Karpas-422 (cell line): ENCODE data around the gene MR1. TPM values are rescaled to one million over a fixed set of nuclear protein-coding genes. Genes with fewer than 3 reads are reported as not detected.

Experiments
- DNase-seq: peaks from one replicate; pipeline ENCODE4 v3.0.0-alpha.2; 2015
- H2AFZ ChIP-seq: fragments of 200-600 bp; sonication (generic); 2 replicates; pipeline ENCODE4 v1.6.1; 2014; ENCODE audit warnings: antibody characterized with exemption, low read length, mixed read lengths
- H3K27ac ChIP-seq: fragments of 200-600 bp; sonication (generic); 2 replicates; pipeline ENCODE4 v1.5.1; 2014; ENCODE audit warnings: mild to moderate bottlenecking, low read length, moderate library complexity
- H3K27me3 ChIP-seq: fragments of 200-600 bp; sonication (generic); 2 replicates; pipeline ENCODE4 v1.6.1; 2014; ENCODE audit warnings: low read length, mixed read lengths
- H3K36me3 ChIP-seq: fragments of 200-600 bp; sonication (generic); 2 replicates; pipeline ENCODE4 v1.6.1; 2014; ENCODE audit warnings: low read length, mixed read lengths; ENCODE audit not compliant: insufficient read depth
- H3K4me1 ChIP-seq: fragments of 200-600 bp; sonication (generic); 2 replicates; pipeline ENCODE4 v1.6.1; 2014; ENCODE audit warnings: mild to moderate bottlenecking, low read length, mixed read lengths
- H3K4me2 ChIP-seq: fragments of 200-600 bp; sonication (generic); 2 replicates; pipeline ENCODE4 v1.6.1; 2014; ENCODE audit warnings: low read length, low read depth, mild to moderate bottlenecking; ENCODE audit not compliant: poor library complexity, severe bottlenecking
- H3K4me3 ChIP-seq: fragments of 200-600 bp; sonication (generic); 2 replicates; pipeline ENCODE4 v1.5.1; 2014; ENCODE audit warnings: mild to moderate bottlenecking, antibody characterized with exemption, low read length, mixed read lengths
- H3K79me2 ChIP-seq: fragments of 200-600 bp; sonication (generic); 2 replicates; pipeline ENCODE4 v1.6.1; 2014; ENCODE audit warnings: mild to moderate bottlenecking, low read length, mixed read lengths
- H3K9ac ChIP-seq: fragments of 200-600 bp; sonication (generic); 2 replicates; pipeline ENCODE4 v1.6.0; 2014; ENCODE audit warnings: low read length
- H3K9me2 ChIP-seq: fragments of 200-600 bp; sonication (generic), shearing (Covaris generic); replicated peaks from 2 replicates; pipeline ENCODE4 v1.6.0; 2014; ENCODE audit warnings: mild to moderate bottlenecking, low read length, moderate library complexity; ENCODE audit not compliant: insufficient read depth
- H3K9me3 ChIP-seq: fragments of 300-700, 200-600 bp; sonication (generic); 2 replicates; pipeline ENCODE4 v1.6.1; 2014; ENCODE audit warnings: low read length, mixed read lengths
- H4K20me1 ChIP-seq: fragments of 200-600 bp; sonication (generic); 2 replicates; pipeline ENCODE4 v1.6.1; 2014; ENCODE audit warnings: mild to moderate bottlenecking, antibody characterized with exemption, low read length, low read depth; ENCODE audit not compliant: insufficient read depth
- total RNA-seq: library from RNA; depleted of rRNA; stranded (reverse); fragments of >200 nt; shearing (Covaris generic); gene quantifications from 2 replicates; pipeline ENCODE4 v1.2.3, GENCODE V29; 2014; ENCODE audit warnings: low replicate concordance

The MR1 gene
- total RNA-seq, 1 experiment from 2014 or later = 37.3 TPM

- Histone ChIP-seq H3K9ac (peak overlapping the region; percentile 42), H3K27me3 (no peaks in the 10 kb centered on the region), H3K4me1 (peaks cover 22% of the 10 kb centered on the region), H3K4me3 (peak overlapping the region; percentile 50; the same call in 1 of the 2 replicates), H3K9me3 (no peaks in the 10 kb centered on the region), H3K4me2 (peak overlapping the region; percentile 67), H3K79me2 (no peaks in the 10 kb centered on the region), H3K36me3 (no peaks in the 10 kb centered on the region), H2AFZ (peak overlapping the region; percentile 82), H3K9me2 (no peaks in the 10 kb centered on the region), H4K20me1 (no peaks in the 10 kb centered on the region), H3K27ac (peak overlapping the region; percentile 35; the same call in 1 of the 2 replicates)
- DNase-seq = peak; percentile 72
Observed at GRCh38 chr1:181061891-181062835, 28.4 kb downstream of the MR1 start.

GRCh38 chr1:181062836-181063428, 29.1 kb downstream of the MR1 start:
- no peaks in the 10 kb centered on the region for H3K9me3 ChIP-seq
- H3K9ac ChIP-seq = peak overlapping the region; percentile 2; the same call in 1 of the 2 replicates

DNA sequence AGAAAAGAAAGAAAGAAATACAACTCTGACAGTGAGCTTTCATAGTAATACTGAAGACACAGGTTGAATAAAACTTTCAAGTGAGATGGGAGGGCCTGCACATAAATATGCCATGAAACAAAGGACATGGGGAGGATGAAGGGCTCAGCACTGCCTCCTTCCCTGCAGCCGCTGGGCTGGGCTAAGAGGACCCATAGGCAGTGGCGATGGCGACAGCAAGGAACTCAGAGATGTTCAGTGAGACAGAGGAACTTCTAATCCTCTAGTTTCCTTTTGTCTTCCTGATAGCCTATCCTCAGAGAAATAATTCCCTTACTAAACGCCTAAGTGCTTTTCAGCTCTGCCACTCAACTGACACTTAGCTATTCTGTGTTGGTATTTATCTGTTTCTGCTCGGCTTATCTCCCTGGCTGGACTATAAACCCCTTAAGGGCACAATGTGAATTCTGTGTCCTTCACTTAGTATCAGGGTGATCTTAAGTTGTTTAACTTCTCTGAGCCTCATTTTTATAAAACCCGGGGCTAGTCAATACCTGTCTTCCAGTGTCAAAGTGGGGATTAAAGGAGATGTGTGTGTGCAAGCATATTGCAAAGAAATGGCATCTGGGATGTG, 30.3 kb downstream of the MR1 start:
- Histone ChIP-seq H3K4me1 (peaks cover 22% of the 10 kb centered on the region), H3K9me3 (no peaks in the 10 kb centered on the region), H3K9ac (no peak overlapping the region), H3K9me2 (no peaks in the 10 kb centered on the region), H4K20me1 (no peaks in the 10 kb centered on the region), H3K4me2 (no peak overlapping the region), H3K4me3 (no peak overlapping the region), H3K27ac (no peak overlapping the region), H2AFZ (no peak overlapping the region), H3K27me3 (no peaks in the 10 kb centered on the region), H3K79me2 (no peaks in the 10 kb centered on the region), H3K36me3 (no peaks in the 10 kb centered on the region)
- DNase-seq = no peak

More at GRCh38 chr1:181062836-181063428, 29.1 kb downstream of the MR1 start:
- H2AFZ ChIP-seq = peak overlapping the region; percentile 82
- no peaks in the 10 kb centered on the region for H3K9me2 ChIP-seq
- no peaks in the 10 kb centered on the region for H4K20me1 ChIP-seq
- peaks cover 22% of the 10 kb centered on the region for H3K4me1 ChIP-seq
- no peaks in the 10 kb centered on the region for H3K79me2 ChIP-seq
- peak overlapping the region; percentile 67 for H3K4me2 ChIP-seq
- no peak overlapping the region for H3K27ac ChIP-seq
- H3K27me3 ChIP-seq = no peaks in the 10 kb centered on the region
- peak overlapping the region; percentile 50; the same call in 1 of the 2 replicates for H3K4me3 ChIP-seq
- H3K36me3 ChIP-seq = no peaks in the 10 kb centered on the region
- peak; percentile 59 for DNase-seq

DNA sequence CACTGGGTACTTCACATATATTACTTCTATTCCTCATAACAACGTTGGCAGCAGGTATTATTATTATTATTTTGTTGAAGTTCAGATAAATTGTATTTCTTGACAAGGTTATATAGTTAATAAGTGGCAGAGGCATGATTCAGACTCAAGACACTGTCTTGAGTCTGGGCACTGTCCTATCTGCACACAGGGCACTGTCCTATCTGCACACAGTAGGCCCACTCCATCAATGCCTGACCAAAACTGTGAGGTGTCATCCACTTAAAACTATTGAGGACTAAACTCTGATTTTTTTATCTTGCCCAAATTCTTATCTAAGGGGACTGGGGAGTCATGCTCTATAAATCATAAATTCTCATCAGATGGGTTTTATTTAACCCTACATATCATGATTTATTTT, 30.9 kb downstream of the MR1 start:
- Histone ChIP-seq H3K4me2 (no peak overlapping the region), H3K27me3 (no peaks in the 10 kb centered on the region), H2AFZ (no peak overlapping the region), H3K79me2 (no peaks in the 10 kb centered on the region), H4K20me1 (no peaks in the 10 kb centered on the region), H3K9me3 (no peaks in the 10 kb centered on the region), H3K9ac (no peak overlapping the region), H3K36me3 (no peaks in the 10 kb centered on the region), H3K9me2 (no peaks in the 10 kb centered on the region), H3K27ac (no peak overlapping the region), H3K4me1 (peaks cover 22% of the 10 kb centered on the region), H3K4me3 (no peak overlapping the region)
- no peak for DNase-seq

DNA sequence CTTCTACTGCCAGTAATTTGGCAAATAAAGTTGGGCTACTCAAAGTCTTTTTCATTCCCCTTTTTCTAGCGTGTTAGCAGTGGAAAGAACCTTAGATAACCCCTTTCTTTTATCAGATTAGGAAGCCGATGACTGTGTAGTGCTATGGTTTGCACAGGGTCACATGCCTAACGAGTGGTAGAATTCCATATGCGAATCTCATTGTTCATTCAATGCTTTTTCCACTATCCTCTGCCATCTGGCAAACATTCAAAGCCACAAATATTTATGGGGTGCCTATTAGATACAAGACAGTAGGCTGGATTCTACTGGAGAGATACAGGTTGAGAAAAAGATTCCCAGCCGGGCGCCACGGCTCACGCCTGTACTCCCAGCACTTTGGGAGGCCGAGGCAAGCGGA, 39.9 kb downstream of the MR1 start:
- H3K4me1 ChIP-seq = peaks cover 6% of the 10 kb centered on the region; the same call in 1 of the 2 replicates
- no peaks in the 10 kb centered on the region for H3K9me2 ChIP-seq
- no peaks in the 10 kb centered on the region for H4K20me1 ChIP-seq
- H3K36me3 ChIP-seq = no peaks in the 10 kb centered on the region
- H3K27me3 ChIP-seq = no peaks in the 10 kb centered on the region
- H3K9me3 ChIP-seq = no peaks in the 10 kb centered on the region
- no peak overlapping the region for H3K4me2 ChIP-seq
- DNase-seq = no peak
- H3K4me3 ChIP-seq = no peak overlapping the region
- no peak overlapping the region for H3K9ac ChIP-seq
- no peaks in the 10 kb centered on the region for H3K79me2 ChIP-seq
- no peak overlapping the region for H2AFZ ChIP-seq
- H3K27ac ChIP-seq = no peak overlapping the region

GRCh38 chr1:181075766-181076350, 42.1 kb downstream of the MR1 start:
- Histone ChIP-seq H3K4me1 (peaks cover 9% of the 10 kb centered on the region; the same call in 1 of the 2 replicates), H3K36me3 (no peaks in the 10 kb centered on the region), H3K79me2 (no peaks in the 10 kb centered on the region), H3K4me3 (no peak overlapping the region), H3K4me2 (no peak overlapping the region), H4K20me1 (no peaks in the 10 kb centered on the region), H3K27me3 (no peaks in the 10 kb centered on the region), H3K9ac (no peak overlapping the region), H3K27ac (no peak overlapping the region), H3K9me3 (no peaks in the 10 kb centered on the region), H3K9me2 (no peaks in the 10 kb centered on the region), H2AFZ (no peak overlapping the region)
- peak; percentile 39 for DNase-seq

- no peaks in the 10 kb centered on the region for H3K9me2 ChIP-seq
Observed at GRCh38 chr1:181076852-181077251, 43.1 kb downstream of the MR1 start.

More at GRCh38 chr1:181076852-181077251, 43.1 kb downstream of the MR1 start:
- H3K9ac ChIP-seq = no peak overlapping the region
- no peak for DNase-seq
- H3K9me3 ChIP-seq = no peaks in the 10 kb centered on the region
- H3K27ac ChIP-seq = no peak overlapping the region
- peaks cover 9% of the 10 kb centered on the region; the same call in 1 of the 2 replicates for H3K4me1 ChIP-seq
- H3K79me2 ChIP-seq = no peaks in the 10 kb centered on the region
- H3K27me3 ChIP-seq = no peaks in the 10 kb centered on the region
- H3K4me3 ChIP-seq = no peak overlapping the region
- H3K36me3 ChIP-seq = no peaks in the 10 kb centered on the region
- no peak overlapping the region for H3K4me2 ChIP-seq
- H2AFZ ChIP-seq = no peak overlapping the region
- H4K20me1 ChIP-seq = no peaks in the 10 kb centered on the region
